Measurements from ENCODE around the gene SRGAP2C. TPM values are rescaled to one million over a fixed set of nuclear protein-coding genes. Genes with fewer than 3 reads are reported as not detected.
"Not testable (repeated sequence)": the region's sequence is repeated elsewhere in the genome, so short reads cannot be mapped to it uniquely, and the experiment has no call there.

SRGAP2C gene
- total and polyA plus RNA-seq, 2 of the 13 experiments (the other 11 are each of a cell fraction or from before 2014, with no cell fraction given) = 6.9 to 8.4 TPM

DNA sequence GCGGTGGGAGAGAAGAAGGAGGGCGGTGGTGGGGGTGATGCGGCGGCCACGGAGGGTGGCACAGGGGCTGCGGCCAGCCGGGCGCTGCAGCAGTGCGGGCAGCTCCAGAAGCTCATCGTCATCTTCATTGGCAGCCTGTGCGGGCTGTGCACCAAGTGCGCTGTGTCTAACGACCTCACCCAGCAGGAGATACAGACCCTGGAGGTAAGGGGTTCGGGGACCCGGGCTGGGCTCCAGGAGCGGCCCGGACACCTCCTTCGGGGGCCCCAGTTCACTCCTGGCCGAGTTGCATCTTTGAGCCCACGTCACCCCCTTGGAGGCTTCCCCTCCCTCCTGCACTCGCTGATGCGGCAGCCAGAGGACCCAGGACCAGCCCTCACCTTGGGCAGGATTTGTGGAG, 212.3 kb downstream of the SRGAP2C start:
- H3K9ac ChIP-seq (ENCODE audit: insufficient read depth, low read depth, low read length); H3K27ac ChIP-seq (ENCODE audit: extremely low read length, insufficient read depth, low read length); intact Hi-C loops (cut with micrococcal nuclease; ENCODE audit: unreplicated experiment); H3K79me2 ChIP-seq (ENCODE audit: insufficient read depth, low read length); H2AFZ ChIP-seq (ENCODE audit: low read length); DNase-seq (ENCODE audit: low spot score); H3K9me3 ChIP-seq (ENCODE audit: low read length); CTCF ChIA-PET (ENCODE audit: low intra/inter-chr PET ratio, low total read pairs); ATAC-seq; H3K27me3 ChIP-seq (ENCODE audit: control insufficient read depth in 1 of 2, insufficient read depth in 2 of 2, low read length in 2 of 2); H3K4me1 ChIP-seq (ENCODE audit: insufficient read depth, low read length); FAIRE-seq; in situ Hi-C loops (cut with HindIII; ENCODE audit: extremely low pct_ligation_motif_present, low pct_unique_long_range_greater_than_20kb); H3K36me3 ChIP-seq (replicated peaks in 1 of 2; ENCODE audit: control insufficient read depth in 1 of 2, insufficient read depth in 2 of 2, low read length in 2 of 2); H4K20me1 ChIP-seq (ENCODE audit: insufficient read depth, low read length); BruUV-seq (replicated peaks); POLR2A ChIA-PET: not testable (repeated sequence)
- Histone ChIP-seq H3K4me3 (replicated peaks in 1 of 3; ENCODE audit: insufficient read depth in 1 of 3, low read depth in 2 of 3, low read length in 3 of 3) (peak overlapping the region; percentile 58 to 66 (median 59); a peak in 4 of 6 replicates), H3K4me2 (ENCODE audit: low read depth, low read length) (peak overlapping the region; percentile 55)
- 14% methylated on average over 4 of the region's 22 CpGs for WGBS (ENCODE audit: low lambda C conversion rate)

DNA sequence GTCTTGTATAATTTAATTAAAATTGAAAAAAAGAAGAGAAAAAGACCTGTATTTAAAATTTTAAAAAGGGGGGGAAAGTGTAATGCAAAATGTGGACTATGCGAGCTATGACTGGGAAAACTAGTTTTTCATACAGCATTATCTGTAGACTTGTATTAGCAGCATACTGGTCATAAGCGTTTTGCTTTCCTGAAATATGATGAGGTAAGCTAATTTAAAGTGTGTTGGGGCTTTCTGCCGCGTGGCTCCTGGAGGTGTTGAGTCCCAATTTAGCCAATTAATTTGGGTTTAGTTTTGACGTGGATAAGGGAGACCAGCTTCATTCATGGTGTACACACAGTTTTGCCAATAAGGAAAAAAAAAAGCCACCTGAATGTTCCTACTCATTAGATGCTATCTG, 214.4 kb downstream of the SRGAP2C start:
- DNase-seq (ENCODE audit: low spot score); BruUV-seq (replicated peaks); in situ Hi-C loops (cut with HindIII; ENCODE audit: extremely low pct_ligation_motif_present, low pct_unique_long_range_greater_than_20kb); H3K4me1 ChIP-seq (ENCODE audit: insufficient read depth, low read length); ATAC-seq; H3K27me3 ChIP-seq (ENCODE audit: control insufficient read depth in 1 of 2, insufficient read depth in 2 of 2, low read length in 2 of 2); H3K79me2 ChIP-seq (ENCODE audit: insufficient read depth, low read length); CTCF ChIA-PET (ENCODE audit: low intra/inter-chr PET ratio, low total read pairs); H3K4me2 ChIP-seq (ENCODE audit: low read depth, low read length); FAIRE-seq; H3K4me3 ChIP-seq (replicated peaks in 1 of 3; ENCODE audit: insufficient read depth in 1 of 3, low read depth in 2 of 3, low read length in 3 of 3); intact Hi-C loops (cut with micrococcal nuclease; ENCODE audit: unreplicated experiment); H3K9me3 ChIP-seq (ENCODE audit: low read length); H3K27ac ChIP-seq (ENCODE audit: extremely low read length, insufficient read depth, low read length); H4K20me1 ChIP-seq (ENCODE audit: insufficient read depth, low read length); H3K36me3 ChIP-seq (replicated peaks in 1 of 2; ENCODE audit: control insufficient read depth in 1 of 2, insufficient read depth in 2 of 2, low read length in 2 of 2); POLR2A ChIA-PET; H2AFZ ChIP-seq (ENCODE audit: low read length); H3K9ac ChIP-seq (ENCODE audit: insufficient read depth, low read depth, low read length): not testable (repeated sequence)
- 28% methylated on average over 5 of the region's 5 CpGs for WGBS (ENCODE audit: low lambda C conversion rate)
- TF ChIP-seq MAFF (IDR thresholded peaks at IDR 0.05; ENCODE audit: low read depth, low read length) = 0 out of 2 replicates have a peak, but pooled peaks have one; percentile 11

DNA sequence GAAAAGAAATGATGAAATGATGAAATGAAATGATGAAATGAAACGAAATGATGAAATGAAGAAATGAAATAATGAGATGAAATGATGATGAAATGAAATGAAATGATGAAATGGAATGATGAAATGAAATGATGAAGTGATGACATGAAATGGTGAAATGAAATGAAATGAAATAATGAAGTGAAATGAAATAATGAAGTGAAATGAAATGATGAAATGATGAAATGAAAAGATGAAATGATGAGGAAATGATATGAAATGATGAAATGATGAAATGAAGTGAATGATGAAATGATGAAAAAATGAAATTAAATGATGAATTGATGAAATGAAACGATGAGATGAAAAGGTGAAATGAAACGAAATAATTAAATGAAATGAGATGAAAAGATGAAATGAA, 215.3 kb downstream of the SRGAP2C start:
- not testable (repeated sequence) for FAIRE-seq

More for the DNA sequence above, 215.3 kb downstream of the SRGAP2C start:
- H3K36me3 ChIP-seq (replicated peaks in 1 of 2; ENCODE audit: control insufficient read depth in 1 of 2, insufficient read depth in 2 of 2, low read length in 2 of 2); H3K9ac ChIP-seq (ENCODE audit: insufficient read depth, low read depth, low read length); in situ Hi-C loops (cut with HindIII; ENCODE audit: extremely low pct_ligation_motif_present, low pct_unique_long_range_greater_than_20kb); H3K4me3 ChIP-seq (replicated peaks in 1 of 3; ENCODE audit: insufficient read depth in 1 of 3, low read depth in 2 of 3, low read length in 3 of 3); H3K9me3 ChIP-seq (ENCODE audit: low read length); POLR2A ChIA-PET; ATAC-seq; BruUV-seq (replicated peaks); DNase-seq (ENCODE audit: low spot score); CTCF ChIA-PET (ENCODE audit: low intra/inter-chr PET ratio, low total read pairs); H3K4me2 ChIP-seq (ENCODE audit: low read depth, low read length); H3K27me3 ChIP-seq (ENCODE audit: control insufficient read depth in 1 of 2, insufficient read depth in 2 of 2, low read length in 2 of 2); H2AFZ ChIP-seq (ENCODE audit: low read length); H3K79me2 ChIP-seq (ENCODE audit: insufficient read depth, low read length); H4K20me1 ChIP-seq (ENCODE audit: insufficient read depth, low read length); H3K27ac ChIP-seq (ENCODE audit: extremely low read length, insufficient read depth, low read length); intact Hi-C loops (cut with micrococcal nuclease; ENCODE audit: unreplicated experiment); H3K4me1 ChIP-seq (ENCODE audit: insufficient read depth, low read length); TF ChIP-seq CREB1, ATF7 (CRISPR knock-in tag; IDR thresholded peaks at IDR 0.05): not testable (repeated sequence)
- 42% methylated on average over 3 of the region's 3 CpGs for WGBS (ENCODE audit: low lambda C conversion rate)
- TF ChIP-seq CREB1 (IDR thresholded peaks at IDR 0.05) (peak; percentile 2; the same call in 1 of the 2 replicates), ZNF24 (IDR thresholded peaks at IDR 0.05) (peak; percentile 73; the same call in 1 of the 2 replicates), CEBPB (IDR thresholded peaks at IDR 0.05; ENCODE audit: borderline replicate concordance, low read depth, low read length) (peak; percentile 18; the same call in 1 of the 2 replicates), ATF7 (IDR thresholded peaks at IDR 0.05) (peak; percentile 90)
